GM12878 (cell line): ENCODE results near the gene KCNN1. TPM values are rescaled to one million over a fixed set of nuclear protein-coding genes. Genes with fewer than 3 reads are reported as not detected.
A peak's percentile ranks its signal among the peaks of the same experiment; 100 is the strongest.

ENCODE experiments used
- BMI1 ChIP-seq: fragments of 450-650 bp; IDR thresholded peaks from 2 replicates; pipeline ENCODE4 v1.6.1; 2016; ENCODE audit warnings: mild to moderate bottlenecking, moderate library complexity, borderline replicate concordance
- EP300 ChIP-seq, 2 experiments: fragments of 150-350 bp in 1 of 2; IDR thresholded peaks; 2 replicates each; pipeline ENCODE4 v1.6.1; 2011 to 2012; ENCODE audit warnings: low read depth in 2 of 2, low read length in 2 of 2, borderline replicate concordance in 1 of 2, improper control_type of control experiment in 1 of 2, inconsistent platforms in 1 of 2; ENCODE audit not compliant: control insufficient read depth in 1 of 2
- ESRRA ChIP-seq: IDR thresholded peaks from 2 replicates; pipeline ENCODE4 v1.6.1; 2012; ENCODE audit warnings: mild to moderate bottlenecking, low read length, improper control_type of control experiment
- HDAC2 ChIP-seq: fragments of 200-600 bp; sonication (generic); IDR thresholded peaks from 2 replicates; pipeline ENCODE4 v1.6.1; 2017
- HDGF ChIP-seq: fragments of 450-650 bp; IDR thresholded peaks from 2 replicates; pipeline ENCODE4 v1.6.1; 2016; ENCODE audit warnings: antibody characterized with exemption
- IRF4 ChIP-seq: IDR thresholded peaks from 2 replicates; pipeline ENCODE4 v1.6.1; 2011; ENCODE audit warnings: low read depth, low read length
- JUNB ChIP-seq: IDR thresholded peaks from 2 replicates; pipeline ENCODE4 v1.6.1; 2016; ENCODE audit warnings: antibody characterized with exemption, mild to moderate bottlenecking
- KDM1A ChIP-seq: fragments of 200-600 bp; sonication (generic); IDR thresholded peaks from 2 replicates; pipeline ENCODE4 v1.6.1; 2016; ENCODE audit warnings: borderline replicate concordance
- MEF2A ChIP-seq: IDR thresholded peaks from 2 replicates; pipeline ENCODE4 v1.6.1; 2011; ENCODE audit warnings: low read depth, mild to moderate bottlenecking, low read length, moderate library complexity; ENCODE audit not compliant: insufficient read depth
- MEF2B ChIP-seq: fragments of 450-650 bp; IDR thresholded peaks from 2 replicates; pipeline ENCODE4 v1.6.1; 2018; ENCODE audit warnings: mild to moderate bottlenecking, moderate library complexity; ENCODE audit not compliant: partially characterized antibody, poor library complexity, severe bottlenecking
- MLLT1 ChIP-seq: fragments of 450-650 bp; IDR thresholded peaks from 2 replicates; pipeline ENCODE4 v1.6.1; 2016; ENCODE audit warnings: mild to moderate bottlenecking
- NBN ChIP-seq: fragments of 450-650 bp; IDR thresholded peaks from 2 replicates; pipeline ENCODE4 v1.6.1; 2016
- NFXL1 ChIP-seq: fragments of 450-650 bp; IDR thresholded peaks from 2 replicates; pipeline ENCODE4 v1.6.1; 2017; ENCODE audit warnings: antibody characterized with exemption, mild to moderate bottlenecking, borderline replicate concordance
- NFYA ChIP-seq: IDR thresholded peaks from 2 replicates; pipeline ENCODE4 v1.6.1; 2011; ENCODE audit warnings: low read depth, mild to moderate bottlenecking, low read length, improper control_type of control experiment, borderline replicate concordance
- NR2F1 ChIP-seq: fragments of 450-650 bp; conservative IDR thresholded peaks from 2 replicates; pipeline ENCODE4 v1.6.1; 2017; ENCODE audit warnings: mild to moderate bottlenecking
- PAX5 ChIP-seq: IDR thresholded peaks from 2 replicates; pipeline ENCODE4 v1.6.1; 2011; ENCODE audit warnings: low read depth, low read length, borderline replicate concordance
- RAD51 ChIP-seq: fragments of 450-650 bp; IDR thresholded peaks from 2 replicates; pipeline ENCODE4 v1.6.1; 2016; ENCODE audit warnings: moderate library complexity, mild to moderate bottlenecking, inconsistent platforms
- RELB ChIP-seq: fragments of 450-650 bp; IDR thresholded peaks from 2 replicates; pipeline ENCODE4 v1.6.1; 2017; ENCODE audit warnings: low read depth, mild to moderate bottlenecking, moderate library complexity
- SIN3A ChIP-seq: IDR thresholded peaks from 2 replicates; pipeline ENCODE4 v1.6.1; 2012; ENCODE audit warnings: low read depth, low read length, improper control_type of control experiment
- TBL1XR1 ChIP-seq: IDR thresholded peaks from 2 replicates; pipeline ENCODE4 v1.6.1; 2012; ENCODE audit warnings: low read depth, low read length, improper control_type of control experiment
- TCF3 ChIP-seq: IDR thresholded peaks from 2 replicates; pipeline ENCODE4 v1.6.1; 2012; ENCODE audit warnings: low read depth, mild to moderate bottlenecking, low read length, borderline replicate concordance; ENCODE audit not compliant: insufficient read depth
- ZNF217 ChIP-seq: fragments of 450-650 bp; IDR thresholded peaks from 2 replicates; pipeline ENCODE4 v1.6.1; 2017; ENCODE audit warnings: antibody characterized with exemption, mild to moderate bottlenecking
- polyA plus RNA-seq, 11 experiments: library from polyadenylated mRNA; depleted of rRNA in 4 of 11; unstranded in 6 of 11; stranded (reverse) in 5 of 11; fragments of >200 nt; fragmentation: Nextera tagmentation in 4 of 11; fragmentation: Illumina TruSeq in 1 of 11; extraction: Ambion mirVana in 4 of 11; extraction: Trizol in 1 of 11; gene quantifications; 1 replicate in 1 of 11; 2 replicates in 10 of 11; pipeline versions ENCODE4 v1.2.1 to v1.2.3, GENCODE V29; 2011 to 2016; ENCODE audit warnings: inconsistent platforms in 2 of 11, missing spikeins in 2 of 11, low read depth in 1 of 11
- total RNA-seq, 4 experiments: library from RNA; depleted of rRNA in 3 of 4; stranded (reverse); fragments of >200 nt in 3 of 4; fragmentation: Illumina TruSeq in 1 of 4; extraction: Trizol in 1 of 4; gene quantifications; 2 replicates each; pipeline versions ENCODE4 v1.2.1 to v1.2.3, GENCODE V29; 2013 to 2021
- TF ChIP-seq, protein P1 (sequence below): IDR thresholded peaks from 2 replicates; pipeline ENCODE4 v1.6.1; 2012; ENCODE audit warnings: improper control_type of control experiment, low read depth, low read length; ENCODE audit not compliant: insufficient replicate concordance

The KCNN1 gene
- total and polyA plus RNA-seq, 10 of the 15 experiments (the other 5 are each of a cell fraction or from before 2014, with no cell fraction given), result 0.02 to 0.95 (median 0.16) TPM; not detected in 1

GRCh38 chr19:18044825-18045304, 78.0 kb downstream of the KCNN1 start (continued):
- TF ChIP-seq MLLT1 (peak; percentile 78; the same call in 1 of the 2 replicates), MEF2A (peak; percentile 76), EP300 (IDR thresholded peaks at IDR 0.05; ENCODE audit: borderline replicate concordance in 1 of 2, control insufficient read depth in 1 of 2, low read depth in 2 of 2, low read length in 2 of 2) (peak; percentile 86 to 87), RAD51 (peak; percentile 31; the same call in 1 of the 2 replicates), NFYA (no peak), BMI1 (peak; percentile 35), MEF2B (peak; percentile 73), IRF4 (peak; percentile 98), ESRRA (0 out of 2 replicates have a peak, but pooled peaks have one; percentile 54), PAX5 (peak; percentile 90), NR2F1 (peak; percentile 81), HDGF (peak; percentile 54; the same call in 1 of the 2 replicates), KDM1A (no peak), NFXL1 (no peak), JUNB (peak; percentile 57), HDAC2 (no peak), TCF3 (peak; percentile 73; the same call in 1 of the 2 replicates), RELB (peak; percentile 98), ZNF217 (peak; percentile 92; the same call in 1 of the 2 replicates), TBL1XR1 (peak; percentile 93), NBN (peak; percentile 97), SIN3A (no peak)
- TF ChIP-seq, protein P1, sequence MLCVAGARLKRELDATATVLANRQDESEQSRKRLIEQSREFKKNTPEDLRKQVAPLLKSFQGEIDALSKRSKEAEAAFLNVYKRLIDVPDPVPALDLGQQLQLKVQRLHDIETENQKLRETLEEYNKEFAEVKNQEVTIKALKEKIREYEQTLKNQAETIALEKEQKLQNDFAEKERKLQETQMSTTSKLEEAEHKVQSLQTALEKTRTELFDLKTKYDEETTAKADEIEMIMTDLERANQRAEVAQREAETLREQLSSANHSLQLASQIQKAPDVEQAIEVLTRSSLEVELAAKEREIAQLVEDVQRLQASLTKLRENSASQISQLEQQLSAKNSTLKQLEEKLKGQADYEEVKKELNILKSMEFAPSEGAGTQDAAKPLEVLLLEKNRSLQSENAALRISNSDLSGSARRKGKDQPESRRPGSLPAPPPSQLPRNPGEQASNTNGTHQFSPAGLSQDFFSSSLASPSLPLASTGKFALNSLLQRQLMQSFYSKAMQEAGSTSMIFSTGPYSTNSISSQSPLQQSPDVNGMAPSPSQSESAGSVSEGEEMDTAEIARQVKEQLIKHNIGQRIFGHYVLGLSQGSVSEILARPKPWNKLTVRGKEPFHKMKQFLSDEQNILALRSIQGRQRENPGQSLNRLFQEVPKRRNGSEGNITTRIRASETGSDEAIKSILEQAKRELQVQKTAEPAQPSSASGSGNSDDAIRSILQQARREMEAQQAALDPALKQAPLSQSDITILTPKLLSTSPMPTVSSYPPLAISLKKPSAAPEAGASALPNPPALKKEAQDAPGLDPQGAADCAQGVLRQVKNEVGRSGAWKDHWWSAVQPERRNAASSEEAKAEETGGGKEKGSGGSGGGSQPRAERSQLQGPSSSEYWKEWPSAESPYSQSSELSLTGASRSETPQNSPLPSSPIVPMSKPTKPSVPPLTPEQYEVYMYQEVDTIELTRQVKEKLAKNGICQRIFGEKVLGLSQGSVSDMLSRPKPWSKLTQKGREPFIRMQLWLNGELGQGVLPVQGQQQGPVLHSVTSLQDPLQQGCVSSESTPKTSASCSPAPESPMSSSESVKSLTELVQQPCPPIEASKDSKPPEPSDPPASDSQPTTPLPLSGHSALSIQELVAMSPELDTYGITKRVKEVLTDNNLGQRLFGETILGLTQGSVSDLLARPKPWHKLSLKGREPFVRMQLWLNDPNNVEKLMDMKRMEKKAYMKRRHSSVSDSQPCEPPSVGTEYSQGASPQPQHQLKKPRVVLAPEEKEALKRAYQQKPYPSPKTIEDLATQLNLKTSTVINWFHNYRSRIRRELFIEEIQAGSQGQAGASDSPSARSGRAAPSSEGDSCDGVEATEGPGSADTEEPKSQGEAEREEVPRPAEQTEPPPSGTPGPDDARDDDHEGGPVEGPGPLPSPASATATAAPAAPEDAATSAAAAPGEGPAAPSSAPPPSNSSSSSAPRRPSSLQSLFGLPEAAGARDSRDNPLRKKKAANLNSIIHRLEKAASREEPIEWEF, result peak; percentile 91
